Cardiac muscle cell (in vitro differentiated cells and primary cell): ENCODE measurements around the gene ZNF410. TPM values are rescaled to one million over a fixed set of nuclear protein-coding genes. Genes with fewer than 3 reads are reported as not detected.

Experiments
- DNase-seq, 2 donors: peaks; one replicate each; pipeline versions ENCODE4 v3.0.0 to v3.0.0-alpha.2; 2010 to 2017; ENCODE audit warnings: low read depth in 1 of 2, low spot score in 1 of 2
- H3K27ac ChIP-seq: fragments of 200-600 bp; sonication (generic); 2 replicates; pipeline ENCODE4 v1.5.1; 2016
- H3K27me3 ChIP-seq: fragments of 200-600 bp; sonication (generic); 2 replicates; pipeline ENCODE4 v1.6.0; 2016; ENCODE audit warnings: control low read depth
- H3K36me3 ChIP-seq: fragments of 200-600 bp; sonication (generic); 2 replicates; pipeline ENCODE4 v1.5.1; 2016; ENCODE audit warnings: control low read depth
- H3K4me1 ChIP-seq: fragments of 200-600 bp; sonication (generic); 2 replicates; pipeline ENCODE4 v1.8.1; 2017; ENCODE audit warnings: low read depth, mild to moderate bottlenecking, mixed run types
- H3K4me3 ChIP-seq: fragments of 200-600 bp; sonication (generic); 2 replicates; pipeline ENCODE4 v1.5.1; 2016; ENCODE audit warnings: mild to moderate bottlenecking
- H3K9me3 ChIP-seq: fragments of 200-600 bp; sonication (generic); 2 replicates; pipeline ENCODE4 v1.5.1; 2017; ENCODE audit warnings: low read depth, mild to moderate bottlenecking, control low read depth
- CTCF ChIP-seq: IDR thresholded peaks from 2 replicates; pipeline ENCODE4 v1.5.1; 2012; ENCODE audit warnings: low read depth, mild to moderate bottlenecking, low read length
- polyA plus RNA-seq: library from polyadenylated mRNA; unstranded; fragments of >200 nt; fragmentation: Nextera tagmentation; extraction: Ambion mirVana; gene quantifications from 2 replicates; pipeline ENCODE4 v1.2.1, GENCODE V29; 2016
- total RNA-seq: library from RNA; depleted of rRNA; stranded (reverse); fragments of >200 nt; gene quantifications from 2 replicates; pipeline ENCODE4 v1.2.3, GENCODE V29; 2016

ZNF410 gene
- total and polyA plus RNA-seq, 2 experiments from 2014 or later, result 29.9 to 32.9 TPM

- Histone ChIP-seq H3K9me3 (no peaks in the 10 kb centered on the region), H3K27ac (no peak overlapping the region), H3K4me3 (no peak overlapping the region), H3K4me1 (no peaks in the 10 kb centered on the region), H3K36me3 (peaks cover 50% of the 10 kb centered on the region), H3K27me3 (no peaks in the 10 kb centered on the region)
- DNase-seq, result no peak
- no peak for TF ChIP-seq CTCF
Observed at GRCh38 chr14:73955674-73956073, 69.0 kb downstream of the ZNF410 start.

GRCh38 chr14:73958591-73958990 lies 71.9 kb downstream of the ZNF410 start:
- no peak overlapping the region for H3K4me3 ChIP-seq
- H3K27me3 ChIP-seq, result no peaks in the 10 kb centered on the region

GRCh38 chr14:73961192-73961591 lies 74.5 kb downstream of the ZNF410 start:
- no peak overlapping the region for H3K4me3 ChIP-seq
- no peak overlapping the region for H3K27ac ChIP-seq
- H3K27me3 ChIP-seq, result no peaks in the 10 kb centered on the region
- no peak for DNase-seq
- no peaks in the 10 kb centered on the region for H3K4me1 ChIP-seq
- H3K36me3 ChIP-seq, result peaks cover 68% of the 10 kb centered on the region
- no peaks in the 10 kb centered on the region for H3K9me3 ChIP-seq
- TF ChIP-seq CTCF, result no peak

More at GRCh38 chr14:73958591-73958990, 71.9 kb downstream of the ZNF410 start:
- Histone ChIP-seq H3K9me3 (no peaks in the 10 kb centered on the region), H3K36me3 (peaks cover 74% of the 10 kb centered on the region), H3K4me1 (no peaks in the 10 kb centered on the region), H3K27ac (no peak overlapping the region)
- DNase-seq, result no peak
- TF ChIP-seq CTCF, result no peak

GRCh38 chr14:73965216-73965615 lies 78.6 kb downstream of the ZNF410 start:
- no peak for DNase-seq
- Histone ChIP-seq H3K4me1 (no peaks in the 10 kb centered on the region), H3K27me3 (no peaks in the 10 kb centered on the region), H3K36me3 (peaks cover 45% of the 10 kb centered on the region), H3K9me3 (no peaks in the 10 kb centered on the region), H3K27ac (no peak overlapping the region), H3K4me3 (no peak overlapping the region)
- no peak for TF ChIP-seq CTCF

- Histone ChIP-seq H3K27me3 (no peaks in the 10 kb centered on the region), H3K27ac (no peak overlapping the region), H3K36me3 (peaks cover 12% of the 10 kb centered on the region), H3K9me3 (no peaks in the 10 kb centered on the region), H3K4me3 (no peak overlapping the region), H3K4me1 (peaks cover 4% of the 10 kb centered on the region)
- no peak for TF ChIP-seq CTCF
- DNase-seq, result no peak
Observed at GRCh38 chr14:73968885-73969284, 82.2 kb downstream of the ZNF410 start.

- peak in 1 of 2 donors; percentile 19 for DNase-seq
- Histone ChIP-seq H3K4me3 (no peak overlapping the region), H3K4me1 (peaks cover 7% of the 10 kb centered on the region), H3K9me3 (no peaks in the 10 kb centered on the region), H3K27ac (peak overlapping the region; percentile 9), H3K36me3 (peaks cover 7% of the 10 kb centered on the region), H3K27me3 (no peaks in the 10 kb centered on the region)
- TF ChIP-seq CTCF, result no peak
Observed at GRCh38 chr14:73973497-73973896, 86.8 kb downstream of the ZNF410 start.
